GM12878 (cell line): ENCODE measurements around the gene UTP25. TPM values are rescaled to one million over a fixed set of nuclear protein-coding genes. Genes with fewer than 3 reads are reported as not detected.
"Not testable (repeated sequence)": the region's sequence is repeated elsewhere in the genome, so short reads cannot be mapped to it uniquely, and the experiment has no call there.

Source experiments
- ATAC-seq: fragments of 200-7000 bp; cut with Tn5 transposase; 3 replicates; pipeline ENCODE4 v1.9.1; 2020; ENCODE audit warnings: mild to moderate bottlenecking, moderate library complexity
- BruUV-seq: library from RNA; stranded (reverse); fragments of 400-500 nt; replicated peaks from 2 replicates; lab custom pipeline; 2021; lab: Mats Ljungman, UMichigan
- CTCF ChIA-PET: fragments of 300-600 bp; sonication (Branson Sonifier 250); formaldehyde crosslinking; extraction: SDS; loops from one replicate; lab custom pipeline; 2021; ENCODE audit warnings: inconsistent platforms; lab: Yijun Ruan, JAX
- POLR2A ChIA-PET: fragments of 350-600 bp; formaldehyde crosslinking; extraction: SDS; loops from one replicate; lab custom pipeline; 2021; ENCODE audit warnings: inconsistent platforms; lab: Charles Lee
- RAD21 ChIA-PET: fragments of 300-600 bp; sonication (Branson Sonifier 250); formaldehyde crosslinking; loops from one replicate; lab custom pipeline; 2023; ENCODE audit warnings: antibody characterized with exemption; ENCODE audit not compliant: unreplicated experiment; lab: Charles Lee
- SMC1A ChIA-PET: fragments of 300-600 bp; sonication (Branson Sonifier 250); formaldehyde crosslinking; loops from one replicate; lab custom pipeline; 2023; ENCODE audit not compliant: unreplicated experiment, uncharacterized antibody; lab: Charles Lee
- DNase-seq: peaks from one replicate; pipeline ENCODE4 v3.0.0-alpha.2; 2011; ENCODE audit warnings: low read depth, low spot score
- FAIRE-seq: peaks from 3 replicates; lab custom pipeline; 2011; peaks lifted over from hg19 to GRCh38; lab: Jason Lieb, UNC
- H2AFZ ChIP-seq: 2 replicates; pipeline ENCODE4 v1.6.0; 2011; ENCODE audit warnings: low read depth, low read length, control low read depth; ENCODE audit not compliant: control insufficient read depth
- H3K27ac ChIP-seq: 2 replicates; pipeline ENCODE4 v1.5.1; 2011; ENCODE audit warnings: control low read depth; ENCODE audit not compliant: control insufficient read depth, insufficient read depth
- H3K27me3 ChIP-seq, 2 experiments: replicated peaks in 1 of 2; 2 replicates each; pipeline versions ENCODE4 v1.6.0 to v1.6.1; 2011; ENCODE audit warnings: low read length in 1 of 2; ENCODE audit not compliant: control insufficient read depth in 2 of 2, insufficient read depth in 2 of 2
- H3K36me3 ChIP-seq, 2 experiments: 2 replicates each; pipeline ENCODE4 v1.5.1; 2011; ENCODE audit warnings: low read length in 1 of 2; ENCODE audit not compliant: control insufficient read depth in 2 of 2, insufficient read depth in 2 of 2
- H3K4me1 ChIP-seq: 2 replicates; pipeline ENCODE4 v1.6.1; 2011; ENCODE audit warnings: mild to moderate bottlenecking, low read length, moderate library complexity, mixed read lengths; ENCODE audit not compliant: control insufficient read depth, insufficient read depth
- H3K4me2 ChIP-seq: 2 replicates; pipeline ENCODE4 v1.6.0; 2011; ENCODE audit warnings: control low read depth; ENCODE audit not compliant: control insufficient read depth, insufficient read depth
- H3K4me3 ChIP-seq: fragments of 200-600 bp; sonication (generic); 2 replicates; pipeline ENCODE4 v1.5.1; 2016
- H3K79me2 ChIP-seq: 2 replicates; pipeline ENCODE4 v1.6.0; 2011; ENCODE audit warnings: low read length; ENCODE audit not compliant: control insufficient read depth, insufficient read depth
- H3K9ac ChIP-seq: 2 replicates; pipeline ENCODE4 v1.8.0; 2011; ENCODE audit warnings: low read length, control low read depth, mixed read lengths; ENCODE audit not compliant: control insufficient read depth, insufficient read depth
- H3K9me3 ChIP-seq: replicated peaks from 3 replicates; pipeline ENCODE4 v1.5.1; 2011; ENCODE audit warnings: mild to moderate bottlenecking, low read length; ENCODE audit not compliant: control insufficient read depth, insufficient read depth
- H4K20me1 ChIP-seq: 2 replicates; pipeline ENCODE4 v1.6.0; 2011; ENCODE audit not compliant: control insufficient read depth, insufficient read depth
- BCL11A ChIP-seq: IDR thresholded peaks from 2 replicates; pipeline ENCODE4 v1.6.1; 2011; ENCODE audit warnings: low read depth, low read length
- CBX5 ChIP-seq: sonication (generic); IDR thresholded peaks from 2 replicates; pipeline ENCODE4 v1.6.1; 2016; ENCODE audit warnings: low read depth, moderate library complexity, mild to moderate bottlenecking, inconsistent platforms
- CHD2 ChIP-seq: IDR thresholded peaks from 2 replicates; pipeline ENCODE4 v1.6.1; 2011; ENCODE audit warnings: low read depth, low read length, improper control_type of control experiment, borderline replicate concordance
- EZH2 ChIP-seq: IDR thresholded peaks from 2 replicates; pipeline ENCODE4 v1.6.1; 2012; ENCODE audit warnings: low read depth, mild to moderate bottlenecking, control low read depth, inconsistent platforms, low read length, borderline replicate concordance; ENCODE audit not compliant: control insufficient read depth
- LARP7 ChIP-seq: fragments of 450-650 bp; IDR thresholded peaks from 2 replicates; pipeline ENCODE4 v1.6.1; 2017; ENCODE audit warnings: mild to moderate bottlenecking
- MEF2A ChIP-seq: IDR thresholded peaks from 2 replicates; pipeline ENCODE4 v1.6.1; 2011; ENCODE audit warnings: low read depth, mild to moderate bottlenecking, low read length, moderate library complexity; ENCODE audit not compliant: insufficient read depth
- MEF2B ChIP-seq: fragments of 450-650 bp; IDR thresholded peaks from 2 replicates; pipeline ENCODE4 v1.6.1; 2018; ENCODE audit warnings: mild to moderate bottlenecking, moderate library complexity; ENCODE audit not compliant: partially characterized antibody, poor library complexity, severe bottlenecking
- MYB ChIP-seq: fragments of 150-350 bp; IDR thresholded peaks from 2 replicates; pipeline ENCODE4 v1.6.1; 2014; ENCODE audit warnings: mild to moderate bottlenecking, low read depth, low read length, borderline replicate concordance
- RAD51 ChIP-seq: fragments of 450-650 bp; IDR thresholded peaks from 2 replicates; pipeline ENCODE4 v1.6.1; 2016; ENCODE audit warnings: moderate library complexity, mild to moderate bottlenecking, inconsistent platforms
- SIX5 ChIP-seq: IDR thresholded peaks from 2 replicates; pipeline ENCODE4 v1.6.1; 2011; ENCODE audit warnings: mild to moderate bottlenecking, low read depth, low read length, moderate library complexity; ENCODE audit not compliant: severe bottlenecking
- SREBF1 ChIP-seq: IDR thresholded peaks from 2 replicates; pipeline ENCODE4 v1.6.1; 2012; ENCODE audit warnings: mild to moderate bottlenecking, low read length
- SRF ChIP-seq, 2 experiments: IDR thresholded peaks; 2 replicates each; pipeline ENCODE4 v1.6.1; 2011; ENCODE audit warnings: low read depth in 2 of 2, low read length in 2 of 2, mild to moderate bottlenecking in 1 of 2, moderate library complexity in 1 of 2
- WRNIP1 ChIP-seq: IDR thresholded peaks from 2 replicates; pipeline ENCODE4 v1.6.1; 2011; ENCODE audit warnings: low read depth, low read length, improper control_type of control experiment, borderline replicate concordance
- ZNF384 ChIP-seq: IDR thresholded peaks from 2 replicates; pipeline ENCODE4 v1.6.1; 2012; ENCODE audit warnings: low read depth, mild to moderate bottlenecking, low read length, improper control_type of control experiment, borderline replicate concordance
- WGBS: methylation state at CpG from one replicate; pipeline ENCODE4 v1.1.6; 2016; ENCODE audit warnings: low lambda C conversion rate; ENCODE audit not compliant: insufficient replicate concordance, insufficient coverage; ENCODE audit errors: missing lambda C conversion rate; 5-methylcytosine and 5-hydroxymethylcytosine counted together
- in situ Hi-C: fragments of 300-500 bp; cut with MboI; formaldehyde crosslinking; loops from 9 replicates; pipeline ENCODE4 v1.14.3; 2018; ENCODE audit warnings: mixed read lengths
- intact Hi-C: fragments of 100-400 bp; cut with micrococcal nuclease; formaldehyde crosslinking; loops from one replicate; pipeline ENCODE4 v1.14.2; 2022; ENCODE audit not compliant: unreplicated experiment
- polyA plus RNA-seq, 11 experiments: library from polyadenylated mRNA; depleted of rRNA in 4 of 11; unstranded in 6 of 11; stranded (reverse) in 5 of 11; fragments of >200 nt; fragmentation: Nextera tagmentation in 4 of 11; fragmentation: Illumina TruSeq in 1 of 11; extraction: Ambion mirVana in 4 of 11; extraction: Trizol in 1 of 11; gene quantifications; 1 replicate in 1 of 11; 2 replicates in 10 of 11; pipeline versions ENCODE4 v1.2.1 to v1.2.3, GENCODE V29; 2011 to 2016; ENCODE audit warnings: inconsistent platforms in 2 of 11, missing spikeins in 2 of 11, low read depth in 1 of 11
- total RNA-seq, 4 experiments: library from RNA; depleted of rRNA in 3 of 4; stranded (reverse); fragments of >200 nt in 3 of 4; fragmentation: Illumina TruSeq in 1 of 4; extraction: Trizol in 1 of 4; gene quantifications; 2 replicates each; pipeline versions ENCODE4 v1.2.1 to v1.2.3, GENCODE V29; 2013 to 2021
- TF ChIP-seq, protein P1 (sequence below): fragments of 450-650 bp; formaldehyde crosslinking; IDR thresholded peaks from 2 replicates; pipeline ENCODE4 v1.4.0; 2020; ENCODE audit warnings: mild to moderate bottlenecking, moderate library complexity

UTP25 gene
- total and polyA plus RNA-seq, 10 of the 15 experiments (the other 5 are each of a cell fraction or from before 2014, with no cell fraction given) = 3.0 to 13.3 (median 8.5) TPM

DNA sequence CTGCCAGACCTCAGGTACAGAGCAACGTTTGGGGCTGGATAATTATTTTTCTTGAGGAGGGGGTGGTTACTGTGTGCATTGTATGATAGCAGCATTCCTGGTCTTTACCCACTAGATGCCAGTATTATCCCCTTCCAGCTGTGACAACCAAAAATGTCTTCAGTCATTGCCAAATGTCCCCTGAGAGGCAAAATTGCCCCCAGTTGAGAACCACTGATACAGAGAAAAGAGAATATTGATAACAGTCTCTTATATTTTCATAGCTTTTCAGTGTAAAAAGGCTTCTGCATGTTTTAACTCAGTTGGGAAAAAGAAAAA is 58.4 kb downstream of the UTP25 start:
- in situ Hi-C loops (no loop called here), intact Hi-C loops (no loop called here)
- no peak overlapping the region for H3K27ac ChIP-seq
- no peaks in the 10 kb centered on the region for H3K4me1 ChIP-seq
- H3K9me3 ChIP-seq = no peaks in the 10 kb centered on the region
- POLR2A ChIA-PET = no interaction called here
- CTCF ChIA-PET = interaction anchor here (0.9 kb wide), 1 partner anchor 26 kb away, joined by 4 read pairs; no protein-coding TSS in a partner anchor
- whole genome bisulfite sequencing = 0% methylated on average over 1 of the region's 1 CpG
- ATAC-seq (no peak), DNase-seq (no peak), FAIRE-seq (no peak)
- no peak overlapping the region for H3K9ac ChIP-seq
- SMC1A ChIA-PET = no interaction called here
- no peak overlapping the region for H3K4me3 ChIP-seq
- H4K20me1 ChIP-seq = no peaks in the 10 kb centered on the region
- no peaks in the 10 kb centered on the region for H3K36me3 ChIP-seq
- H3K4me2 ChIP-seq = no peak overlapping the region
- RAD21 ChIA-PET = no interaction called here
- H3K27me3 ChIP-seq = no peaks in the 10 kb centered on the region; a peak in 1 of 4 replicates
- H3K79me2 ChIP-seq = no peaks in the 10 kb centered on the region
- no TSS peak for BruUV-seq
- TF ChIP-seq RAD51 = no peak
- no peak for TF ChIP-seq MEF2B
- no peak for TF ChIP-seq SIX5
- no peak for TF ChIP-seq SRF (IDR thresholded peaks at IDR 0.05; ENCODE audit: low read depth in 2 of 2, low read length in 2 of 2)
- no peak for TF ChIP-seq WRNIP1
- TF ChIP-seq MEF2A = no peak
- no peak for TF ChIP-seq CHD2
- TF ChIP-seq ZNF384 = no peak
- no peak for TF ChIP-seq CBX5
- no peak for TF ChIP-seq EZH2
- TF ChIP-seq BCL11A = no peak
- no peak for TF ChIP-seq LARP7
- TF ChIP-seq, protein P1, sequence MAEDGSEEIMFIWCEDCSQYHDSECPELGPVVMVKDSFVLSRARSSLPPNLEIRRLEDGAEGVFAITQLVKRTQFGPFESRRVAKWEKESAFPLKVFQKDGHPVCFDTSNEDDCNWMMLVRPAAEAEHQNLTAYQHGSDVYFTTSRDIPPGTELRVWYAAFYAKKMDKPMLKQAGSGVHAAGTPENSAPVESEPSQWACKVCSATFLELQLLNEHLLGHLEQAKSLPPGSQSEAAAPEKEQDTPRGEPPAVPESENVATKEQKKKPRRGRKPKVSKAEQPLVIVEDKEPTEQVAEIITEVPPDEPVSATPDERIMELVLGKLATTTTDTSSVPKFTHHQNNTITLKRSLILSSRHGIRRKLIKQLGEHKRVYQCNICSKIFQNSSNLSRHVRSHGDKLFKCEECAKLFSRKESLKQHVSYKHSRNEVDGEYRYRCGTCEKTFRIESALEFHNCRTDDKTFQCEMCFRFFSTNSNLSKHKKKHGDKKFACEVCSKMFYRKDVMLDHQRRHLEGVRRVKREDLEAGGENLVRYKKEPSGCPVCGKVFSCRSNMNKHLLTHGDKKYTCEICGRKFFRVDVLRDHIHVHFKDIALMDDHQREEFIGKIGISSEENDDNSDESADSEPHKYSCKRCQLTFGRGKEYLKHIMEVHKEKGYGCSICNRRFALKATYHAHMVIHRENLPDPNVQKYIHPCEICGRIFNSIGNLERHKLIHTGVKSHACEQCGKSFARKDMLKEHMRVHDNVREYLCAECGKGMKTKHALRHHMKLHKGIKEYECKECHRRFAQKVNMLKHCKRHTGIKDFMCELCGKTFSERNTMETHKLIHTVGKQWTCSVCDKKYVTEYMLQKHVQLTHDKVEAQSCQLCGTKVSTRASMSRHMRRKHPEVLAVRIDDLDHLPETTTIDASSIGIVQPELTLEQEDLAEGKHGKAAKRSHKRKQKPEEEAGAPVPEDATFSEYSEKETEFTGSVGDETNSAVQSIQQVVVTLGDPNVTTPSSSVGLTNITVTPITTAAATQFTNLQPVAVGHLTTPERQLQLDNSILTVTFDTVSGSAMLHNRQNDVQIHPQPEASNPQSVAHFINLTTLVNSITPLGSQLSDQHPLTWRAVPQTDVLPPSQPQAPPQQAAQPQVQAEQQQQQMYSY (CRISPR knock-in tag) = no peak
- TF ChIP-seq SREBF1 = no peak
- no peak for TF ChIP-seq MYB
- no peak overlapping the region for H2AFZ ChIP-seq

- H2AFZ ChIP-seq, intact Hi-C loops, H3K9me3 ChIP-seq, H3K4me1 ChIP-seq, in situ Hi-C loops, H3K36me3 ChIP-seq, DNase-seq, H3K27me3 ChIP-seq, RAD21 ChIA-PET, H3K4me3 ChIP-seq, POLR2A ChIA-PET, H3K79me2 ChIP-seq, BruUV-seq, ATAC-seq, H3K9ac ChIP-seq, H4K20me1 ChIP-seq, H3K4me2 ChIP-seq, H3K27ac ChIP-seq, FAIRE-seq: not testable (repeated sequence)
- 78% methylated on average over 24 of the region's 31 CpGs for WGBS
- CTCF ChIA-PET = interaction anchor here (1.1 kb wide), 1 partner anchor 11 kb away, joined by 3 read pairs; no protein-coding TSS in a partner anchor
- SMC1A ChIA-PET = interaction anchor here (0.6 kb wide), 1 partner anchor 89 kb away, joined by 3 read pairs; no protein-coding TSS in a partner anchor
Measured at GRCh38 chr1:209888291-209889076, 60.7 kb downstream of the UTP25 start.
